Measurements from ENCODE around the gene OSBPL5. TPM values are rescaled to one million over a fixed set of nuclear protein-coding genes. Genes with fewer than 3 reads are reported as not detected.

OSBPL5 gene
- total and polyA plus RNA-seq, 9 of the 15 experiments (the other 6 are each of a cell fraction or from before 2014, with no cell fraction given), result 0.06 to 14.8 (median 3.2) TPM

GRCh38 chr11:3134651-3135480 is 30.2 kb downstream of the OSBPL5 start:
- FAIRE-seq (no peak), DNase-seq (ENCODE audit: extremely low read depth in 1 of 4, low spot score in 3 of 4) (no peak), ATAC-seq (no peak)
- Histone ChIP-seq H3K4me1 (replicated peaks in 1 of 2; ENCODE audit: control insufficient read depth in 2 of 2, insufficient read depth in 2 of 2, low read length in 2 of 2) (peaks cover 0 to 57% of the 10 kb centered on the region in 2 experiments; a peak in 2 of 5 replicates), H3K9me1 (ENCODE audit: control insufficient read depth, insufficient read depth, low read length) (peaks cover 3% of the 10 kb centered on the region), H3K9ac (ENCODE audit: insufficient read depth in 1 of 2, low read depth in 2 of 2, low read length in 2 of 2) (no peak overlapping the region; a peak in 1 of 4 replicates), H3K27me3 (ENCODE audit: control insufficient read depth in 2 of 2, insufficient read depth in 2 of 2, low read length in 2 of 2) (no peaks in the 10 kb centered on the region), H3K79me2 (ENCODE audit: control insufficient read depth, insufficient read depth, low read length) (no peaks in the 10 kb centered on the region), H3K4me2 (ENCODE audit: insufficient read depth, low read length) (no peak overlapping the region), H3K9me3 (replicated peaks; ENCODE audit: control insufficient read depth, insufficient read depth, low read depth, low read length) (no peaks in the 10 kb centered on the region), H3K27ac (ENCODE audit: extremely low read depth, low read depth, low read length) (no peak overlapping the region), H4K20me1 (replicated peaks; ENCODE audit: control insufficient read depth, insufficient read depth, low read length) (peaks cover 13% of the 10 kb centered on the region; the same call in 1 of the 2 replicates), H3K36me3 (ENCODE audit: control insufficient read depth, insufficient read depth, low read length) (no peaks in the 10 kb centered on the region), H2AFZ (ENCODE audit: low read depth, low read length) (no peak overlapping the region), H3K4me3 (no peak overlapping the region)
- ChIA-PET POLR2A (interaction anchor here (0.7 to 1.5 kb wide), 3 partner anchors 14 to 70 kb away, joined by 3 read pairs; no protein-coding TSS in a partner anchor), CTCF (ENCODE audit: low intra/inter-chr PET ratio) (no interaction called here)
- no TSS peak for BruUV-seq (replicated peaks)
- in situ Hi-C loops (cut with MboI), result no loop called here
- intact Hi-C loops (cut with micrococcal nuclease), result no loop called here
- TF ChIP-seq ZNF184 (CRISPR knock-in tag; IDR thresholded peaks at IDR 0.05) (no peak), TFAP4 (CRISPR knock-in tag; IDR thresholded peaks at IDR 0.05; ENCODE audit: borderline replicate concordance) (peak; percentile 25; the same call in 1 of the 2 replicates)
- 78% methylated on average over 14 of the region's 27 CpGs for WGBS (ENCODE audit: insufficient coverage, low coverage, missing lambda C conversion rate)

- H2AFZ ChIP-seq (ENCODE audit: low read depth, low read length), result no peak overlapping the region
- FAIRE-seq (no peak), DNase-seq (ENCODE audit: extremely low read depth in 1 of 4, low spot score in 3 of 4) (no peak), ATAC-seq (no peak)
- H3K27me3 ChIP-seq (ENCODE audit: control insufficient read depth in 2 of 2, insufficient read depth in 2 of 2, low read length in 2 of 2), result no peaks in the 10 kb centered on the region
- H3K9me1 ChIP-seq (ENCODE audit: control insufficient read depth, insufficient read depth, low read length), result peaks cover 3% of the 10 kb centered on the region
- no peak overlapping the region for H3K27ac ChIP-seq (ENCODE audit: extremely low read depth, low read depth, low read length)
- BruUV-seq (replicated peaks), result no TSS peak
- H3K79me2 ChIP-seq (ENCODE audit: control insufficient read depth, insufficient read depth, low read length), result no peaks in the 10 kb centered on the region
- WGBS (ENCODE audit: insufficient coverage, low coverage, missing lambda C conversion rate), result 75% methylated on average over 4 of the region's 4 CpGs
- ChIA-PET CTCF (ENCODE audit: low intra/inter-chr PET ratio) (no interaction called here), POLR2A (interaction anchor here (1.0 kb wide), 1 partner anchor 61 kb away, joined by 3 read pairs; no protein-coding TSS in a partner anchor)
- H3K9me3 ChIP-seq (replicated peaks; ENCODE audit: control insufficient read depth, insufficient read depth, low read depth, low read length), result no peaks in the 10 kb centered on the region
- in situ Hi-C loops (cut with MboI), result no loop called here
- H3K4me2 ChIP-seq (ENCODE audit: insufficient read depth, low read length), result no peak overlapping the region
- no peaks in the 10 kb centered on the region for H3K36me3 ChIP-seq (ENCODE audit: control insufficient read depth, insufficient read depth, low read length)
- H3K9ac ChIP-seq (ENCODE audit: insufficient read depth in 1 of 2, low read depth in 2 of 2, low read length in 2 of 2), result no peak overlapping the region
- H4K20me1 ChIP-seq (replicated peaks; ENCODE audit: control insufficient read depth, insufficient read depth, low read length), result peaks cover 14% of the 10 kb centered on the region; the same call in 1 of the 2 replicates
- no peak for TF ChIP-seq ZFPM2 (CRISPR knock-in tag; IDR thresholded peaks at IDR 0.05)
- TF ChIP-seq STAT5B (CRISPR knock-in tag; IDR thresholded peaks at IDR 0.05), result no peak
- no peak for TF ChIP-seq RNF219 (CRISPR knock-in tag; IDR thresholded peaks at IDR 0.05)
- no peak for TF ChIP-seq MNT (conservative IDR thresholded peaks at IDR 0.05)
- TF ChIP-seq ZSCAN29 (IDR thresholded peaks at IDR 0.05), result no peak
- H3K4me3 ChIP-seq, result no peak overlapping the region
- H3K4me1 ChIP-seq (replicated peaks in 1 of 2; ENCODE audit: control insufficient read depth in 2 of 2, insufficient read depth in 2 of 2, low read length in 2 of 2), result peaks cover 0 to 56% of the 10 kb centered on the region in 2 experiments; a peak in 2 of 5 replicates
- intact Hi-C loops (cut with micrococcal nuclease), result no loop called here
Measured at GRCh38 chr11:3134218-3134621, 30.9 kb downstream of the OSBPL5 start.
